IMR-90 (cell line): ENCODE data around the gene FA2H. TPM values are rescaled to one million over a fixed set of nuclear protein-coding genes. Genes with fewer than 3 reads are reported as not detected.

Experiments used
- ATAC-seq: fragments of 200-7000 bp; cut with Tn5 transposase; 2 replicates; pipeline ENCODE4 v1.9.1; 2020; ENCODE audit warnings: low read depth, mild to moderate bottlenecking, moderate library complexity
- BruUV-seq: library from RNA; stranded (reverse); fragments of 400-500 nt; replicated peaks from 2 replicates; lab custom pipeline; 2021; lab: Mats Ljungman, UMichigan
- CTCF ChIA-PET: fragments of 300-600 bp; formaldehyde crosslinking; extraction: SDS; loops from one replicate; lab custom pipeline; 2021; ENCODE audit warnings: antibody characterized with exemption; lab: Yijun Ruan, JAX
- POLR2A ChIA-PET: fragments of 300-600 bp; sonication (Branson Sonifier 250); formaldehyde crosslinking; loops from one replicate; lab custom pipeline; 2022; ENCODE audit warnings: antibody characterized with exemption; ENCODE audit not compliant: unreplicated experiment; lab: Charles Lee
- DNase-seq: peaks from one replicate; pipeline ENCODE4 v3.0.0; 2013
- H2AFZ ChIP-seq: replicated peaks from 2 replicates; pipeline ENCODE3; 2013; ENCODE audit warnings: low read length, mild to moderate bottlenecking; ENCODE audit not compliant: poor library complexity
- H2AK5ac ChIP-seq: 2 replicates; pipeline ENCODE4 v1.6.1; 2013; ENCODE audit warnings: low read depth, low read length, inconsistent platforms
- H2AK9ac ChIP-seq: replicated peaks from 2 replicates; pipeline ENCODE3; 2013; ENCODE audit warnings: mild to moderate bottlenecking, low read depth, low read length, moderate library complexity; ENCODE audit not compliant: poor library complexity
- H2BK120ac ChIP-seq: 2 replicates; pipeline ENCODE4 v1.6.1; 2013; ENCODE audit warnings: low read depth, low read length, inconsistent platforms
- H2BK15ac ChIP-seq: 3 replicates; pipeline ENCODE4 v1.6.1; 2013; ENCODE audit warnings: low read depth, low read length, inconsistent platforms
- H2BK20ac ChIP-seq: 2 replicates; pipeline ENCODE4 v1.6.1; 2013; ENCODE audit warnings: low read depth, mild to moderate bottlenecking, inconsistent platforms, low read length, moderate library complexity
- H2BK5ac ChIP-seq: 2 replicates; pipeline ENCODE4 v1.6.1; 2013; ENCODE audit warnings: mild to moderate bottlenecking, low read depth, low read length, inconsistent platforms; ENCODE audit not compliant: poor library complexity, severe bottlenecking
- H3K14ac ChIP-seq: replicated peaks from 2 replicates; pipeline ENCODE4 v1.6.1; 2013; ENCODE audit warnings: low read depth, low read length, inconsistent platforms
- H3K18ac ChIP-seq: 2 replicates; pipeline ENCODE4 v1.6.1; 2013; ENCODE audit warnings: low read depth, low read length, control low read depth
- H3K23ac ChIP-seq: 2 replicates; pipeline ENCODE4 v1.6.1; 2013; ENCODE audit warnings: low read depth, low read length, inconsistent platforms
- H3K27ac ChIP-seq: 2 replicates; pipeline ENCODE4 v1.5.1; 2013; ENCODE audit warnings: mild to moderate bottlenecking, control low read depth, low read length; ENCODE audit not compliant: insufficient read depth
- H3K27me3 ChIP-seq: 2 replicates; pipeline ENCODE4 v1.6.1; 2013; ENCODE audit warnings: low read length; ENCODE audit not compliant: control insufficient read depth, insufficient read depth
- H3K36me3 ChIP-seq: 2 replicates; pipeline ENCODE4 v1.6.1; 2013; ENCODE audit warnings: low read length, mixed read lengths; ENCODE audit not compliant: control insufficient read depth, insufficient read depth
- H3K4ac ChIP-seq: 2 replicates; pipeline ENCODE4 v1.6.1; 2013; ENCODE audit warnings: low read depth, low read length, inconsistent platforms
- H3K4me1 ChIP-seq: 2 replicates; pipeline ENCODE4 v1.6.1; 2013; ENCODE audit warnings: low read length, mixed read lengths; ENCODE audit not compliant: control insufficient read depth, insufficient read depth
- H3K4me2 ChIP-seq: 2 replicates; pipeline ENCODE4 v1.6.1; 2013; ENCODE audit warnings: low read depth, mild to moderate bottlenecking, control low read depth, low read length, moderate library complexity
- H3K4me3 ChIP-seq: 2 replicates; pipeline ENCODE4 v1.5.1; 2013; ENCODE audit warnings: low read depth, mild to moderate bottlenecking, control low read depth, low read length, moderate library complexity; ENCODE audit not compliant: insufficient read depth
- H3K56ac ChIP-seq: 2 replicates; pipeline ENCODE4 v1.6.1; 2013; ENCODE audit warnings: low read length, inconsistent platforms; ENCODE audit not compliant: insufficient read depth; ENCODE audit errors: extremely low read depth
- H3K79me1 ChIP-seq, 2 experiments: 2 replicates each; pipeline ENCODE4 v1.6.1; 2013; ENCODE audit warnings: low read length in 2 of 2, inconsistent platforms in 1 of 2, low read depth in 1 of 2
- H3K9ac ChIP-seq: 2 replicates; pipeline ENCODE4 v1.6.1; 2013; ENCODE audit warnings: low read depth, low read length, control low read depth
- H3K9me1 ChIP-seq: 2 replicates; pipeline ENCODE4 v1.6.1; 2013; ENCODE audit warnings: low read length, inconsistent platforms; ENCODE audit not compliant: insufficient read depth
- H3K9me3 ChIP-seq: 2 replicates; pipeline ENCODE4 v1.6.1; 2013; ENCODE audit warnings: low read length; ENCODE audit not compliant: control insufficient read depth, insufficient read depth
- H4K20me1 ChIP-seq: 2 replicates; pipeline ENCODE4 v1.6.1; 2013; ENCODE audit warnings: low read length, inconsistent platforms; ENCODE audit not compliant: insufficient read depth
- H4K5ac ChIP-seq: 2 replicates; pipeline ENCODE4 v1.6.1; 2013; ENCODE audit warnings: mild to moderate bottlenecking, low read depth, low read length, control low read depth
- H4K8ac ChIP-seq, 2 experiments: 2 replicates each; pipeline ENCODE4 v1.6.1; 2013; ENCODE audit warnings: low read depth in 2 of 2, low read length in 2 of 2, control low read depth in 1 of 2, inconsistent platforms in 1 of 2
- H4K91ac ChIP-seq: 2 replicates; pipeline ENCODE4 v1.6.1; 2013; ENCODE audit warnings: low read depth, low read length, inconsistent platforms; ENCODE audit not compliant: insufficient read depth
- BHLHE40 ChIP-seq: fragments of 150-350 bp; IDR thresholded peaks from 2 replicates; pipeline ENCODE4 v1.6.1; 2016; ENCODE audit warnings: mild to moderate bottlenecking, low read depth, low read length
- CEBPB ChIP-seq: IDR thresholded peaks from 2 replicates; pipeline ENCODE4 v1.6.1; 2012; ENCODE audit warnings: low read depth, low read length, improper control_type of control experiment
- FOS ChIP-seq: fragments of 150-350 bp; IDR thresholded peaks from 2 replicates; pipeline ENCODE4 v1.6.1; 2016; ENCODE audit warnings: low read depth, low read length
- MAFK ChIP-seq: IDR thresholded peaks from 2 replicates; pipeline ENCODE4 v1.6.1; 2012; ENCODE audit warnings: low read depth, low read length, improper control_type of control experiment
- MAZ ChIP-seq: IDR thresholded peaks from 2 replicates; pipeline ENCODE4 v1.6.1; 2012; ENCODE audit warnings: low read depth, mild to moderate bottlenecking, low read length, improper control_type of control experiment, moderate library complexity, borderline replicate concordance
- MXI1 ChIP-seq: IDR thresholded peaks from 2 replicates; pipeline ENCODE4 v1.6.1; 2012; ENCODE audit warnings: low read depth, mild to moderate bottlenecking, low read length, moderate library complexity, borderline replicate concordance
- NFE2L2 ChIP-seq: fragments of 150-350 bp; IDR thresholded peaks from 2 replicates; pipeline ENCODE4 v1.6.1; 2016; ENCODE audit warnings: low read depth, mild to moderate bottlenecking, low read length
- POLR2A ChIP-seq: IDR thresholded peaks from 2 replicates; pipeline ENCODE4 v1.6.1; 2012; ENCODE audit warnings: mild to moderate bottlenecking, low read depth, low read length
- SMC3 ChIP-seq: fragments of 150-350 bp; IDR thresholded peaks from 2 replicates; pipeline ENCODE4 v1.6.1; 2016; ENCODE audit warnings: low read depth, mild to moderate bottlenecking, antibody characterized with exemption, low read length, moderate library complexity
- WGBS, 2 experiments: methylation state at CpG; one replicate each; pipeline versions ENCODE4 v1.1.5 to v1.1.7; 2013; ENCODE audit warnings: missing lambda C conversion rate in 2 of 2; ENCODE audit not compliant: insufficient read length in 1 of 2; ENCODE audit errors: extremely low coverage in 2 of 2; 5-methylcytosine and 5-hydroxymethylcytosine counted together
- dilution Hi-C: fragments of 300-500 bp; cut with HindIII; formaldehyde crosslinking; loops from one replicate; pipeline ENCODE4 v1.14.3; 2018; ENCODE audit warnings: low sequenced_read_pairs; ENCODE audit not compliant: unreplicated experiment
- in situ Hi-C: fragments of 300-500 bp; cut with MboI; formaldehyde crosslinking; loops from 3 replicates; pipeline ENCODE4 v1.14.3; 2019; ENCODE audit warnings: low sequenced_read_pairs, inconsistent platforms, mixed read lengths
- intact Hi-C: fragments of 100-400 bp; cut with micrococcal nuclease; formaldehyde crosslinking; loops from 2 replicates; pipeline ENCODE4 v1.10.0; 2022
- polyA plus RNA-seq, 3 experiments: library from polyadenylated mRNA; depleted of rRNA; stranded (reverse); fragments of >200 nt; gene quantifications; 2 replicates each; pipeline ENCODE4 v1.2.3, GENCODE V29; 2012; ENCODE audit warnings: low replicate concordance in 1 of 3
- total RNA-seq: library from RNA; depleted of rRNA; stranded (reverse); fragments of >200 nt; gene quantifications from 2 replicates; pipeline ENCODE4 v1.2.3, GENCODE V29; 2012

Gene FA2H
- total and polyA plus RNA-seq, 2 of the 4 experiments (the other 2 are of a cell fraction): not detected

DNA sequence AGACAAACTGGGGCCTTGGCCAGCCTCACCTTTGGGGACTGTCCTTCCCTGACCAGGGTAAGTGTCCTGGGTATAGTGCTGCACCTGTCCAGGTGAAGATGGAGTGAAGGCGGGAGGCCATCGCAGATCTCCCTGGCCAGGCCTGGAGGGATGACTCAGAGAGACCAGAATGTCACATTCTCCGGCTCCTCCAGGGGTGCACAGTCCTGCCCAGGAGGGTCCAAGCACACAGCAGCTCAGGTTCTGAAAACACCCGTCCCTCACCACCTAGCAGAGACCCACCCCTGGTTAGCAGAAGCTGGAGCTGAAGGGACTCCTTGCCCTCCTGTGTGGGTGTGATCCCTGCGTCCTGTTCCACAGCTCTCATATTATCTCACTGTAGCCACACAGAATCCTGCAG is 21.9 kb downstream of the FA2H start:
- H3K56ac ChIP-seq: no peak overlapping the region
- no peak overlapping the region for H2AFZ ChIP-seq
- BruUV-seq: no TSS peak
- no peak overlapping the region for H2AK9ac ChIP-seq
- in situ Hi-C loops (no loop called here), intact Hi-C loops (no loop called here), dilution Hi-C loops (no loop called here)
- ATAC-seq (no peak), DNase-seq (no peak)
- no peak overlapping the region for H4K8ac ChIP-seq
- no CpG with 5 or more reads among the region's 5 CpGs for WGBS, 2 experiments
- no peaks in the 10 kb centered on the region for H3K36me3 ChIP-seq
- H3K4me2 ChIP-seq: no peak overlapping the region
- no peak overlapping the region for H4K91ac ChIP-seq
- H2BK120ac ChIP-seq: no peak overlapping the region
- H3K9me3 ChIP-seq: no peaks in the 10 kb centered on the region
- no peak overlapping the region for H3K18ac ChIP-seq
- no peak overlapping the region for H2AK5ac ChIP-seq
- no peaks in the 10 kb centered on the region; the same call in 1 of the 2 replicates for H3K9me1 ChIP-seq
- no peak overlapping the region for H4K5ac ChIP-seq
- no peak overlapping the region for H2BK5ac ChIP-seq
- no peak overlapping the region for H2BK20ac ChIP-seq
- H3K27ac ChIP-seq: no peak overlapping the region
- no peak overlapping the region for H3K23ac ChIP-seq
- H3K79me1 ChIP-seq: no peaks in the 10 kb centered on the region
- no peak overlapping the region for H3K14ac ChIP-seq
- no peak overlapping the region for H3K4ac ChIP-seq
- no peaks in the 10 kb centered on the region for H4K20me1 ChIP-seq
- H3K27me3 ChIP-seq: peaks cover 8% of the 10 kb centered on the region
- no peak overlapping the region for H3K9ac ChIP-seq
- ChIA-PET POLR2A (no interaction called here), CTCF (no interaction called here)
- no peaks in the 10 kb centered on the region for H3K4me1 ChIP-seq
- no peak overlapping the region for H2BK15ac ChIP-seq
- no peak for TF ChIP-seq MAZ
- no peak for TF ChIP-seq SMC3
- TF ChIP-seq POLR2A: no peak
- TF ChIP-seq CEBPB: no peak
- TF ChIP-seq MXI1: no peak
- no peak for TF ChIP-seq FOS
- TF ChIP-seq NFE2L2: no peak
- no peak for TF ChIP-seq BHLHE40
- no peak for TF ChIP-seq MAFK
- H3K4me3 ChIP-seq: no peak overlapping the region
